ENCODE measurements around the gene MET. TPM values are rescaled to one million over a fixed set of nuclear protein-coding genes. Genes with fewer than 3 reads are reported as not detected.

Gene MET
- total and polyA plus RNA-seq, 2 of the 13 experiments (the other 11 are each of a cell fraction or from before 2014, with no cell fraction given): 21.8 to 31.5 TPM

DNA sequence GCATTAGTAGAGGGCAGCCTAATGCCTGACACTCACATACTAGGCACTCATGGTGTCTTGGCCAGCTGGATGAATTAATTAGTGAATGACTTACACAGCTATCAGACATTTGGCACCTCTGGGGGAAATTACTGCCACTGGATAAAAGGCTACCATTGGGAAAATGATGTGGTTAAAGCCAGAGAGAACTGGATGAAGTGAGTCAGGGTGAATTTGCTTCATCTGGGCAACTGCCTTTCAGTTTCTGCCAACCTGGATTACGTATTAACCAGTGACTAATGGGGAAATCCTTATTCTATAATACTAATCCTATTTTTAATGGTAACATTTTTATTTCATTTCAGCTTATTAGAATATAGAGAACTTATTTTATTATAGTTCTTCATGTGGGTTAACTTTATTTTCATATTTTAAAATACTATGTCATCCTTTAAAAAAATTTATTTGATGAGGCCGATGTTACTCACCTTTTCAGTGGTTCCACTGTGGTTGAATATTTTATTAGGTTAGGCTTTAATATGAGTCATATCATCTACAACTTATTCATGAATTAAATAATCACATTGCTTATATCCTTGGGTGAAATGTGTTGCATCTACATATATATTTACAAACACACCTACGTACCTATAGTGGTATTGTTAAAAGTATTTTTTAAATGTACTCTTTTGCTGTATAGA lies 104.8 kb downstream of the MET start:
- intact Hi-C loops (cut with micrococcal nuclease; ENCODE audit: unreplicated experiment): no loop called here
- no peak for ATAC-seq
- peaks cover 7 to 35% of the 10 kb centered on the region in 2 experiments for H3K36me3 ChIP-seq (replicated peaks in 1 of 2; ENCODE audit: control insufficient read depth in 1 of 2, insufficient read depth in 2 of 2, low read length in 2 of 2)
- BruUV-seq (replicated peaks): no TSS peak
- no peaks in the 10 kb centered on the region for H3K27me3 ChIP-seq (ENCODE audit: control insufficient read depth in 1 of 2, insufficient read depth in 2 of 2, low read length in 2 of 2)
- H4K20me1 ChIP-seq (ENCODE audit: insufficient read depth, low read length): no peaks in the 10 kb centered on the region
- peaks cover 8% of the 10 kb centered on the region; the same call in 1 of the 2 replicates for H3K9me3 ChIP-seq (ENCODE audit: low read length)
- no peak for DNase-seq (ENCODE audit: low spot score)
- no peak for TF ChIP-seq CREB1 (IDR thresholded peaks at IDR 0.05)
- TF ChIP-seq CREB1 (CRISPR knock-in tag; IDR thresholded peaks at IDR 0.05): peak; percentile 30; the same call in 1 of the 2 replicates
- TF ChIP-seq, protein P1, sequence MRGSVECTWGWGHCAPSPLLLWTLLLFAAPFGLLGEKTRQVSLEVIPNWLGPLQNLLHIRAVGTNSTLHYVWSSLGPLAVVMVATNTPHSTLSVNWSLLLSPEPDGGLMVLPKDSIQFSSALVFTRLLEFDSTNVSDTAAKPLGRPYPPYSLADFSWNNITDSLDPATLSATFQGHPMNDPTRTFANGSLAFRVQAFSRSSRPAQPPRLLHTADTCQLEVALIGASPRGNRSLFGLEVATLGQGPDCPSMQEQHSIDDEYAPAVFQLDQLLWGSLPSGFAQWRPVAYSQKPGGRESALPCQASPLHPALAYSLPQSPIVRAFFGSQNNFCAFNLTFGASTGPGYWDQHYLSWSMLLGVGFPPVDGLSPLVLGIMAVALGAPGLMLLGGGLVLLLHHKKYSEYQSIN (CRISPR knock-in tag; IDR thresholded peaks at IDR 0.05; ENCODE audit: borderline replicate concordance): no peak
- 0 out of 4 replicates have a peak, but pooled peaks of 1 of the 2 experiments have one; percentile 7 for TF ChIP-seq EP300 (IDR thresholded peaks at IDR 0.05; ENCODE audit: low read depth in 2 of 2, low read length in 2 of 2)
- TF ChIP-seq EP300 (CRISPR knock-in tag; IDR thresholded peaks at IDR 0.05; ENCODE audit: borderline replicate concordance): no peak
- TF ChIP-seq MATR3 (CRISPR knock-in tag; IDR thresholded peaks at IDR 0.05): no peak
- 95% methylated on average over 3 of the region's 3 CpGs for WGBS (ENCODE audit: low lambda C conversion rate)
- no peak overlapping the region for H3K27ac ChIP-seq (ENCODE audit: extremely low read length, insufficient read depth, low read length)
- FAIRE-seq: no peak
- ChIA-PET CTCF (ENCODE audit: low intra/inter-chr PET ratio, low total read pairs) (no interaction called here), POLR2A (no interaction called here)
- H3K4me1 ChIP-seq (ENCODE audit: insufficient read depth, low read length): peaks cover 32% of the 10 kb centered on the region
- no peak overlapping the region for H3K4me2 ChIP-seq (ENCODE audit: low read depth, low read length)
- H3K79me2 ChIP-seq (ENCODE audit: insufficient read depth, low read length): no peaks in the 10 kb centered on the region
- H3K4me3 ChIP-seq (replicated peaks in 1 of 3; ENCODE audit: insufficient read depth in 1 of 3, low read depth in 2 of 3, low read length in 3 of 3): no peak overlapping the region
- no peak overlapping the region for H2AFZ ChIP-seq (ENCODE audit: low read length)
- no peak overlapping the region for H3K9ac ChIP-seq (ENCODE audit: insufficient read depth, low read depth, low read length)
- in situ Hi-C loops (cut with HindIII; ENCODE audit: extremely low pct_ligation_motif_present, low pct_unique_long_range_greater_than_20kb): no loop called here

DNA sequence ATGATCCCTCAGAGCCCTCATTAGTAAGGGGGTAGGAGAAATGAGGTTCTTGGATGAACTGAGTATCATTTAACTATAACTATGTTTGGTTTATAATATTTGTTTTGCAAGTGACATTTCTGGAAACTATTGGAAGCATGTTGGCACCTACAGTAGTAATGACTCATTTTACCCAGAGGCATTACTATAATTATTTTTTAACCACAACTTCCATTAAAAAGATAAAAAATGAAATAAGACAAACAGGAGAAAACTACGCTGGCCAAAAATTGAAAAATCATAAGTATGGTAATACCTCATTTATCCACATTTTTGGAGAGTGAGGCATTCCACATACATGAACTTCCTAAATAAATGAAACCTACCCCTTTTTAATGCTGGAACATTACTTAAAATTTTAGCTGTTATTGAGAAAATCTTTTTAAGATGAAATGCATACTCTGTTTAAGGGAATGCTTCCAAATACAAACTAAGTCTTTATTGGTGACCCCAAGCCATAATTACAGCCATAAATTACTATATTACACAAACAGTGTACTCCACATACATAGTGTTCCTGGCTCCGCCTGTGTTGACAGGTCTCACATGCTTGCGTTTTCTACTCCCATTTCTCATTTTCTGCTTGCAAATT lies 105.8 kb downstream of the MET start:
- intact Hi-C loops (cut with micrococcal nuclease; ENCODE audit: unreplicated experiment) (no loop called here), in situ Hi-C loops (cut with HindIII; ENCODE audit: extremely low pct_ligation_motif_present, low pct_unique_long_range_greater_than_20kb) (no loop called here)
- peaks cover 7 to 36% of the 10 kb centered on the region in 2 experiments for H3K36me3 ChIP-seq (replicated peaks in 1 of 2; ENCODE audit: control insufficient read depth in 1 of 2, insufficient read depth in 2 of 2, low read length in 2 of 2)
- ATAC-seq (no peak), FAIRE-seq (no peak), DNase-seq (ENCODE audit: low spot score) (no peak)
- peaks cover 22% of the 10 kb centered on the region for H3K4me1 ChIP-seq (ENCODE audit: insufficient read depth, low read length)
- H2AFZ ChIP-seq (ENCODE audit: low read length): no peak overlapping the region
- no peaks in the 10 kb centered on the region for H3K79me2 ChIP-seq (ENCODE audit: insufficient read depth, low read length)
- no peak overlapping the region for H3K4me3 ChIP-seq (replicated peaks in 1 of 3; ENCODE audit: insufficient read depth in 1 of 3, low read depth in 2 of 3, low read length in 3 of 3)
- H3K27me3 ChIP-seq (ENCODE audit: control insufficient read depth in 1 of 2, insufficient read depth in 2 of 2, low read length in 2 of 2): no peaks in the 10 kb centered on the region
- WGBS (ENCODE audit: low lambda C conversion rate): 96% methylated on average over 3 of the region's 3 CpGs
- ChIA-PET POLR2A (no interaction called here), CTCF (ENCODE audit: low intra/inter-chr PET ratio, low total read pairs) (no interaction called here)
- H3K4me2 ChIP-seq (ENCODE audit: low read depth, low read length): no peak overlapping the region
- H3K9me3 ChIP-seq (ENCODE audit: low read length): peaks cover 8% of the 10 kb centered on the region; the same call in 1 of the 2 replicates
- H3K27ac ChIP-seq (ENCODE audit: extremely low read length, insufficient read depth, low read length): no peak overlapping the region
- H4K20me1 ChIP-seq (ENCODE audit: insufficient read depth, low read length): no peaks in the 10 kb centered on the region
- BruUV-seq (replicated peaks): no TSS peak
- H3K9ac ChIP-seq (ENCODE audit: insufficient read depth, low read depth, low read length): no peak overlapping the region
- no peak for TF ChIP-seq ZNF878 (CRISPR knock-in tag; IDR thresholded peaks at IDR 0.05)
- no peak for TF ChIP-seq ZFYVE20 (CRISPR knock-in tag; IDR thresholded peaks at IDR 0.05; ENCODE audit: borderline replicate concordance, low read depth)
- TF ChIP-seq ZNF747 (CRISPR knock-in tag; IDR thresholded peaks at IDR 0.05; ENCODE audit: borderline replicate concordance): no peak
- TF ChIP-seq MAFK (conservative IDR thresholded peaks at IDR 0.05 in 1 of 2, IDR thresholded peaks at IDR 0.05 in 1 of 2; ENCODE audit: low read length in 2 of 2): no peak
- TF ChIP-seq, protein P2, sequence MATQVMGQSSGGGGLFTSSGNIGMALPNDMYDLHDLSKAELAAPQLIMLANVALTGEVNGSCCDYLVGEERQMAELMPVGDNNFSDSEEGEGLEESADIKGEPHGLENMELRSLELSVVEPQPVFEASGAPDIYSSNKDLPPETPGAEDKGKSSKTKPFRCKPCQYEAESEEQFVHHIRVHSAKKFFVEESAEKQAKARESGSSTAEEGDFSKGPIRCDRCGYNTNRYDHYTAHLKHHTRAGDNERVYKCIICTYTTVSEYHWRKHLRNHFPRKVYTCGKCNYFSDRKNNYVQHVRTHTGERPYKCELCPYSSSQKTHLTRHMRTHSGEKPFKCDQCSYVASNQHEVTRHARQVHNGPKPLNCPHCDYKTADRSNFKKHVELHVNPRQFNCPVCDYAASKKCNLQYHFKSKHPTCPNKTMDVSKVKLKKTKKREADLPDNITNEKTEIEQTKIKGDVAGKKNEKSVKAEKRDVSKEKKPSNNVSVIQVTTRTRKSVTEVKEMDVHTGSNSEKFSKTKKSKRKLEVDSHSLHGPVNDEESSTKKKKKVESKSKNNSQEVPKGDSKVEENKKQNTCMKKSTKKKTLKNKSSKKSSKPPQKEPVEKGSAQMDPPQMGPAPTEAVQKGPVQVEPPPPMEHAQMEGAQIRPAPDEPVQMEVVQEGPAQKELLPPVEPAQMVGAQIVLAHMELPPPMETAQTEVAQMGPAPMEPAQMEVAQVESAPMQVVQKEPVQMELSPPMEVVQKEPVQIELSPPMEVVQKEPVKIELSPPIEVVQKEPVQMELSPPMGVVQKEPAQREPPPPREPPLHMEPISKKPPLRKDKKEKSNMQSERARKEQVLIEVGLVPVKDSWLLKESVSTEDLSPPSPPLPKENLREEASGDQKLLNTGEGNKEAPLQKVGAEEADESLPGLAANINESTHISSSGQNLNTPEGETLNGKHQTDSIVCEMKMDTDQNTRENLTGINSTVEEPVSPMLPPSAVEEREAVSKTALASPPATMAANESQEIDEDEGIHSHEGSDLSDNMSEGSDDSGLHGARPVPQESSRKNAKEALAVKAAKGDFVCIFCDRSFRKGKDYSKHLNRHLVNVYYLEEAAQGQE (IDR thresholded peaks at IDR 0.05; ENCODE audit: borderline replicate concordance in 1 of 2, low read depth in 1 of 2, low read length in 2 of 2): no peak

Data from HepG2 (cell line).